ACC112 (cell line): ENCODE measurements around the gene ICAM3.
A peak's percentile ranks its signal among the peaks of the same experiment; 100 is the strongest.

Experiments
- H2AFZ ChIP-seq: fragments of 200-600 bp; sonication (generic); one replicate; pipeline ENCODE4 v1.6.0; 2017; ENCODE audit warnings: antibody characterized with exemption, low read length; ENCODE audit not compliant: unreplicated experiment
- H3K27ac ChIP-seq: fragments of 200-600 bp; sonication (generic); 2 replicates; pipeline ENCODE4 v1.5.1; 2014; ENCODE audit warnings: low read depth, mild to moderate bottlenecking, antibody characterized with exemption, low read length, moderate library complexity
- H3K27me3 ChIP-seq: fragments of 200-600 bp; sonication (generic); 2 replicates; pipeline ENCODE4 v1.6.1; 2014; ENCODE audit warnings: mild to moderate bottlenecking, antibody characterized with exemption, low read length, moderate library complexity, mixed read lengths; ENCODE audit not compliant: insufficient read depth
- H3K36me3 ChIP-seq: fragments of 200-600 bp; sonication (generic); 2 replicates; pipeline ENCODE4 v1.6.1; 2016; ENCODE audit warnings: mild to moderate bottlenecking, antibody characterized with exemption, low read length, moderate library complexity, mixed read lengths; ENCODE audit not compliant: insufficient read depth
- H3K4me1 ChIP-seq: fragments of 200-600 bp; sonication (generic); one replicate; pipeline ENCODE4 v1.6.1; 2016; ENCODE audit warnings: low read length, mixed read lengths; ENCODE audit not compliant: insufficient read depth, unreplicated experiment, control insufficient read depth
- H3K4me3 ChIP-seq: fragments of 200-600 bp; sonication (generic); 2 replicates; pipeline ENCODE4 v1.5.1; 2014; ENCODE audit warnings: mild to moderate bottlenecking, low read depth, low read length
- H3K79me2 ChIP-seq: fragments of 200-600 bp; sonication (generic); one replicate; pipeline ENCODE4 v1.6.0; 2016; ENCODE audit warnings: low read length; ENCODE audit not compliant: control insufficient read depth, unreplicated experiment, insufficient read depth

ICAM3 gene

DNA sequence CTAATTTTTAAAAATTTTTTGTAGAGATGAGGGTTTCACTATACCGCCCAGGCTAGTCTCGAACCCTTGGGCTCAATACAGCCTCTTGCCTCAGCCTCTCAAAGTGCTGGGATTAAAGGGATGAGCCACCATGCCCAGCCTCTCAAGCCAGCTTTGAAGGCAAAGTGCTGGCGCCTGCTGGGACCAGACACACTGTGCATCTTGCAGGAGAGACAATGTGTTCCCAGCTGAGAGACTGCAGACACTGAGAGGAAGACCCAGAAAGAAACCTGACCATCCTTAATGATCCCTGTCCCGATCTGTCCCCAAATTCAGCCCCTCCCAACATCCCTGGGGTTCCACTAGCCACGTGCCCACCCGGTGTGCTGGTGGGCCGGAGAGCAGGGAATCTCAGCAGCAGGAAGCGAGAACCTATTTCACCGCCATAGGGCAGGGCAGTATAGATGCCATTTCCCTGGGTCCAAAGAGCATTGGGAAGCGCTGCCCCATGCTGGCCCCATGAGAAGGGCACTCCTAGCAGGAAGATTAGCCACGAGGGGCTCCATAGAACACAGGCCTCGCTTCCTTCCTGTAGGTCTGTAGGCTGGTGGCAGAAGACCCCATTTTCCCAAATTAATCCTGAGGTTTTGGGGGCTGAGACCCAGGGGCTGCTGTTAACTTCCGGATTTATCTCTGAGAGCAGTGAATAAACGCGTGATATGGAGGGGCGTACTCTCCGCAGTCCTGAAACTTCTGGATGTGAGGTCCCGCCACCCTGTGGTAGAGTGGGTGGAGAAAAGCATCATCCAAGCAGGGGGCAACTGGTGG is 7.1 kb downstream of the ICAM3 start:
- H3K36me3 ChIP-seq, result no peaks in the 10 kb centered on the region
- H3K4me1 ChIP-seq, result no peaks in the 10 kb centered on the region
- H3K79me2 ChIP-seq, result peaks cover 26% of the 10 kb centered on the region
- no peaks in the 10 kb centered on the region for H3K27me3 ChIP-seq
- peak overlapping the region; percentile 91 for H3K4me3 ChIP-seq
- peak overlapping the region; percentile 95 for H3K27ac ChIP-seq
- H2AFZ ChIP-seq, result no peak overlapping the region

DNA sequence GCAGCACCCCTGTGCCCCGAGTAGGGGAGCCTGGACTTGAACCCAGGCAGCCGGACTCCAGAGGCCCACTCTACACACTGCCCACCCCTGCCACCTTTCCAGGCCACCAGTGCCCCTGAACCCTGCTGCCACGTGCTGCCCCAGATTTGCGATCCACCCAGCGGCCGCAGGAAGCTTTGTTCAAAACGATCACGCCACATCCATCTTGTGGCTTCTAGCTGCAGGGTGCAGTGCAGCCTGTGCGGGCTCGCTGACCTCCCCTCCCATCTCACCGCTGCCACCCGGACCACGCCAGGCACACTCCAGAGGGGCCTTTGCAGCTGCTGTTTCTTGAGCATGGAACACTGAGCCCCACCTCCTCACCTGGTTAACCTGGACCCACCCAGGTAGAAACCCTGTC is 9.9 kb downstream of the ICAM3 start:
- Histone ChIP-seq H3K79me2 (peaks cover 26% of the 10 kb centered on the region), H3K36me3 (no peaks in the 10 kb centered on the region)

GRCh38 chr19:10328558-10329429 is 10.6 kb downstream of the ICAM3 start:
- H3K36me3 ChIP-seq, result no peaks in the 10 kb centered on the region
- H3K27ac ChIP-seq, result no peak overlapping the region
- peaks cover 26% of the 10 kb centered on the region for H3K79me2 ChIP-seq
- H3K4me1 ChIP-seq, result no peaks in the 10 kb centered on the region
- H3K27me3 ChIP-seq, result no peaks in the 10 kb centered on the region
- no peak overlapping the region for H2AFZ ChIP-seq
- H3K4me3 ChIP-seq, result no peak overlapping the region

More for the DNA sequence above, 9.9 kb downstream of the ICAM3 start:
- no peaks in the 10 kb centered on the region for H3K27me3 ChIP-seq
- H3K4me1 ChIP-seq, result no peaks in the 10 kb centered on the region
- no peak overlapping the region for H2AFZ ChIP-seq
- H3K4me3 ChIP-seq, result no peak overlapping the region
- no peak overlapping the region for H3K27ac ChIP-seq

DNA sequence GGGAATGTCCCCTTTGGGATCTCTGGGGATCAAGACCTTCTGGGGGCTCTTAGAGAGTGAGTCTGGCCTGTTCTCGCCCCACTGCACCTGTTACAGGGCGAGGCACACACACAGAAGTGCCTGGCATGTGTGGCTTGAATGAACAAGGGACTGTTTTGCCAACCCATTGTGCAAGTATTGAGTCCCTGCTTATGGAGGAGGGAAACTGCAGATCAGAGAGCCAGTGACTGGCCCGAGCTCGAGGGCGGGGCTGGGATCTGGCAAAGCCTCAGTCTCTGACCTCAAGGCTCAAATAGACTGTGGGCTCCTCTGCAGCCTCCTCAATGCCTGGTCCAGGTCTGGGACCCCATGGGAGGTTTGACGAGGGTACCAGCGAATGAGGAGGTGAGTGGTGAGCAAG is 11.6 kb downstream of the ICAM3 start:
- peaks cover 26% of the 10 kb centered on the region for H3K79me2 ChIP-seq
- no peak overlapping the region for H2AFZ ChIP-seq
- H3K36me3 ChIP-seq, result no peaks in the 10 kb centered on the region
- H3K4me3 ChIP-seq, result no peak overlapping the region
- H3K4me1 ChIP-seq, result no peaks in the 10 kb centered on the region
- no peaks in the 10 kb centered on the region for H3K27me3 ChIP-seq
- no peak overlapping the region for H3K27ac ChIP-seq

- Histone ChIP-seq H3K4me3 (no peak overlapping the region), H3K36me3 (no peaks in the 10 kb centered on the region), H3K79me2 (peaks cover 10% of the 10 kb centered on the region), H3K27me3 (no peaks in the 10 kb centered on the region), H3K27ac (no peak overlapping the region), H3K4me1 (no peaks in the 10 kb centered on the region), H2AFZ (no peak overlapping the region)
Measured at GRCh38 chr19:10325732-10326131, 13.7 kb downstream of the ICAM3 start.

- H3K27ac ChIP-seq, result no peak overlapping the region
- no peak overlapping the region for H3K4me3 ChIP-seq
- no peaks in the 10 kb centered on the region for H3K79me2 ChIP-seq
- H3K36me3 ChIP-seq, result no peaks in the 10 kb centered on the region
- no peaks in the 10 kb centered on the region for H3K27me3 ChIP-seq
- H3K4me1 ChIP-seq, result no peaks in the 10 kb centered on the region
- no peak overlapping the region for H2AFZ ChIP-seq
Measured at GRCh38 chr19:10321874-10322835, 17.3 kb downstream of the ICAM3 start.

DNA sequence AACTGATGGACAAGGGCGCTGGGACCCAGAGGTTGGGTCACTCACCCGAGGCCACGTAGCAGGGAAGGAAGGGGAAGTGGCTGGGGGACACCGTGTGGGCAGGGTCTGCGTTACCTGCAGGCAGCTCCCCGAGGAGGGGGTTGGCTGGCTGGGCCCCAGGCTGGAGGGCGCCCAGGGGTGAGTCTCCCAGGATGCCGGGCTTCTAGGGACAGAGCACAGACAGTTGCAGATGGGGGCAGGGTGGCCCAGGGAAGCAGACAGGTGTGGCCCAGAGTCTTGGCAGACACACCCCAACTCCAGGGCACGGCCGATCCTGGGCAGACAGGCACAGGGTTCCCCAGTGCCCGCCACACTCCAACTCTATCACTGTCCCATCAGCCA is 18.0 kb downstream of the ICAM3 start:
- no peaks in the 10 kb centered on the region for H3K79me2 ChIP-seq
- no peak overlapping the region for H3K27ac ChIP-seq
- H3K4me1 ChIP-seq, result no peaks in the 10 kb centered on the region
- H3K4me3 ChIP-seq, result no peak overlapping the region
- H2AFZ ChIP-seq, result no peak overlapping the region
- no peaks in the 10 kb centered on the region for H3K36me3 ChIP-seq
- H3K27me3 ChIP-seq, result no peaks in the 10 kb centered on the region

DNA sequence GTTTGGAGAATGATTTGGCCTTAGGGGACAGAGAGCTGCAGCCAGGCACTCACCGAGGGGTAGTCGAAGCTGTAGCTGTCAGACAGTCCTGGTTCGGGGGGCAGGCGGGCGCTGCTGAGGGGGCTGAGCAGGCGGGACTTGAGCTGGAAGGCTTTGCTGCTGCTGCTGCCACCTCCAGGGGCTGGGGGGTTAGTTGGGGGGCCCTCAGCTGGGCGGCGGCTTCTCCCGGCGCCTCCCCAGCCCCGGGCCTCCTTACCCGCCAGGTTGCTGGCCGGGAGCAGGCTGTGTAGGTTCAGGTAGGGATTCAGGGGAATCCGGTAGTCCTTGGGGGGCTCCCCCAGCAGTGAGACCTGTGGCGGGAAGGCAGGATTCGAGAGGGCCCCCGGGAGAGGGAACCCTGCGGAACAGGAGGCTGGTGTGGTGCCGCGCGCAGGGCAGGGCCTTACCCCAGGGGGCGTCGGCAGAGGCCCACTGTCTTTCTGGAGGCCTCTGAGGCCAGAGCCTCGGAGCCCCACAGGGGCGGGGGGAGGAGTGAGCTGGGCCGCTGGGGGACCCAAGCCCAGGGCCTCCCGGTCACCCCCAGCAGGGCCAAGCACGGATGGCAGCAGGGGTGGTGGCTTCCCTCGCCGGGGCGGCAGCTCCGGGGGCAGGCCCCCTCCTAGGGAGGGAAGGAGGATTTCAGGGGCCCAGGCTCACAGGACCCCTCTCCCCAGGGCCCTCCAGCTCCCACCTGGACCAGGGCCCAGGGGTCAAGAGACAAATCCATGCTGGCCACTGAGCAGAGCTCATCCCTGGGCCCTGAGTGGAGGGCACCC is 18.6 kb downstream of the ICAM3 start:
- Histone ChIP-seq H2AFZ (no peak overlapping the region), H3K27ac (no peak overlapping the region), H3K4me1 (no peaks in the 10 kb centered on the region), H3K27me3 (no peaks in the 10 kb centered on the region), H3K4me3 (no peak overlapping the region), H3K79me2 (no peaks in the 10 kb centered on the region), H3K36me3 (no peaks in the 10 kb centered on the region)

GRCh38 chr19:10318807-10319682 is 20.4 kb downstream of the ICAM3 start:
- H3K79me2 ChIP-seq, result peaks cover 6% of the 10 kb centered on the region
- no peak overlapping the region for H2AFZ ChIP-seq
- H3K27ac ChIP-seq, result no peak overlapping the region
- no peaks in the 10 kb centered on the region for H3K36me3 ChIP-seq
- H3K4me3 ChIP-seq, result no peak overlapping the region
- H3K4me1 ChIP-seq, result no peaks in the 10 kb centered on the region
- H3K27me3 ChIP-seq, result no peaks in the 10 kb centered on the region
